ENCODE measurements around the gene SETD1A.

SETD1A gene

GRCh38 chr16:31020536-31020935, 63.0 kb downstream of the SETD1A start:
- no peak for DNase-seq (ENCODE audit: low read depth)

- DNase-seq (ENCODE audit: low read depth): no peak
Measured at GRCh38 chr16:31022544-31023251, 65.1 kb downstream of the SETD1A start.

DNA sequence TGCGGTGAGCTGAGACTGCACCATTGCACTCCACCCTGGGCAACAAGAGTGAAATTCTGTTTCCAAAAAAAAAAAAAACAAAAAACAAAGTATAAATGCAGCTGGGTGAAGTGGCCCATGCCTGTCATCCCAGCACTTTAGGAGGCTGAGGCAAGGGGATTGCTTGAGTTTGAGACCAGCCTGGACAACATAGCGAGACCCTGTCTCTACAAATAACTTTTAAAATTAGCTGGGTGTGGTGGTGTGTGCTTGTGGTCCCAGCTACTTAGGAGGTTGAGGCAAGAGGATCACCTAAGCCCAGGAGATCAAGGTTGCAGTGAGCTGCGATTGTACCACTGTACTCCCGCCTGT, 65.7 kb downstream of the SETD1A start:
- no peak for DNase-seq (ENCODE audit: low read depth)

DNA sequence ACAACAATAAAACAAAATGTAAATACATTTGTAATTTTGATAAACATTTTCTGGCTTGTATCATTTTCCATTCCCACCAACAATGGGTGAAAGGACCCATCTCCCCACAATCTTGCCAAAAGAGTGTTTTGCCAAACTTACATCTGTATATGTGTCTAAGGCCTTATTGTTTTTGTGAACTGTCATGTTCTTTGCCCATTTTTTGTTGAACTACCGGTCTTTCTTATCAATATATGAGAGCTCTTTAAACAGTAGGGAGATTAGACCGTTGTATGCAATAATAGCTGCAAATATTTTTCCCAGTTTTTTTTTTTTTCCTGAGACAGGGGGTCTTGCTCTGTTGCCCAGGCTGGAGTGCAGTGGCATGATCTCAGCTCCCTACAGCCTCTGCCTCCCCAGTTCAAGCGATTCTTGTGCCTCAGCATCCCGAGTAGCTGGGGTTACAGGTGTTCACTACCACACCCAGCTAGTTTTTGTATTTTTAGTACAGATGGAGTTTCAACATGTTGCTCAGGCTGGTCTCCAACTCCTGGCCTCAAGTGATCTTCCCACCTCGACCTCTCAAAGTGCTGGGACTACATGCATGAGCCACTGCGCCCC, 66.2 kb downstream of the SETD1A start:
- DNase-seq (ENCODE audit: low read depth): no peak

GRCh38 chr16:31025339-31025738, 67.8 kb downstream of the SETD1A start:
- no peak for DNase-seq (ENCODE audit: low read depth)

DNA sequence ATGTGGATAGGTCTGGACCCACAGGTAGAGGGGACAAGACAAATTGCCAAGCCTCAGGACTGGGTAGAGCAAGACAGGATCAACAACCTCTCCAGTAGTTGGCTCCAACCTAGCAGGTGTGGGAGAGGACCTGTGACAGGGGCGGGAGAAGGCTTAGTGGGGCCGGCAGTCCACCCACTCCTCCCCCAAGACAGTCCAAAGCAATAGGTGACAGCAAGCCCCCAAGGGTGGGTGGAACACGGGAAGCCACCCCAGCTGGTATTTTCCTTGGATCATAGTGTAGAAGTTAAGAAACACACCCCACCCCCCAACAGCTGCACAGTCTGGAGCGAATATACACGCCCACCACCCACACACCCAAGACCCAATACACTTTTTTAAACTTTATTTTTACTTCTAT, 71.7 kb downstream of the SETD1A start:
- DNase-seq (ENCODE audit: low read depth): no peak

- no peak for DNase-seq (ENCODE audit: low read depth)
Measured at GRCh38 chr16:31031276-31031675, 73.7 kb downstream of the SETD1A start.

GRCh38 chr16:31032736-31033708, 75.5 kb downstream of the SETD1A start, which contains the start of gene STX4:
STX4 (plus strand) TSS chr16:31033558; CDS start chr16:31033806, 248 bp downstream.
- DNase-seq (ENCODE audit: low read depth): peak; percentile 95

- peak; percentile 64 for DNase-seq (ENCODE audit: low read depth)
Measured at GRCh38 chr16:31033709-31034492, 76.3 kb downstream of the SETD1A start.

Data from fibroblast of the conjunctiva (primary cell).